SU-DHL-6 (cell line): Measurements from ENCODE around the gene AKTIP.

ENCODE experiments used
- EZH2phosphoT487 ChIP-seq: fragments of 200-600 bp; sonication (generic), shearing (Covaris generic); conservative IDR thresholded peaks from 2 replicates; pipeline ENCODE4 v1.6.1; 2018; ENCODE audit warnings: mild to moderate bottlenecking, antibody characterized with exemption, low read length, moderate library complexity, mixed read lengths
- TF ChIP-seq, protein P1 (sequence below): fragments of 200-600 bp; sonication (generic); IDR thresholded peaks from one replicate; pipeline ENCODE4 v1.5.1; 2017; ENCODE audit warnings: antibody characterized with exemption, mild to moderate bottlenecking, low read length, moderate library complexity; ENCODE audit not compliant: insufficient read depth, poor library complexity, severe bottlenecking

DNA sequence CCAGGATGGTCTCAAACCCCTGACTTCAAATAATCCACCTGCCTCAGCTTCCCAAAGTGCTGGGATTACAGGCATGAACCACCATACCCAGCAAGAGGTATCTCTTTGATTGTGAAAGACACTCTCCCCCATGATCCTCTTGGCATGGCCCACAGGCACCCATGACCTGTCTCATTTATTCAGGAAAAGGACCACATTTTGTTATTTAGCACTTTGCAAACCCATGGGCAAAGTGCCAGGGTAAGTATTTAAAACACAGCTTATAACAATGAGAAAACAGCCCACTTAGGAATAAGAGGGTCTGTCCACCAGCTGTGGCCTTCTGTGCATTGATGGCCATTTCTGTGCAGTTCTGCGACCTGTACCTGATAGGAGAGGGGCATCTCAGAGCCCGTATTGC lies 12.8 kb upstream of the AKTIP start:
- TF ChIP-seq, protein P1, sequence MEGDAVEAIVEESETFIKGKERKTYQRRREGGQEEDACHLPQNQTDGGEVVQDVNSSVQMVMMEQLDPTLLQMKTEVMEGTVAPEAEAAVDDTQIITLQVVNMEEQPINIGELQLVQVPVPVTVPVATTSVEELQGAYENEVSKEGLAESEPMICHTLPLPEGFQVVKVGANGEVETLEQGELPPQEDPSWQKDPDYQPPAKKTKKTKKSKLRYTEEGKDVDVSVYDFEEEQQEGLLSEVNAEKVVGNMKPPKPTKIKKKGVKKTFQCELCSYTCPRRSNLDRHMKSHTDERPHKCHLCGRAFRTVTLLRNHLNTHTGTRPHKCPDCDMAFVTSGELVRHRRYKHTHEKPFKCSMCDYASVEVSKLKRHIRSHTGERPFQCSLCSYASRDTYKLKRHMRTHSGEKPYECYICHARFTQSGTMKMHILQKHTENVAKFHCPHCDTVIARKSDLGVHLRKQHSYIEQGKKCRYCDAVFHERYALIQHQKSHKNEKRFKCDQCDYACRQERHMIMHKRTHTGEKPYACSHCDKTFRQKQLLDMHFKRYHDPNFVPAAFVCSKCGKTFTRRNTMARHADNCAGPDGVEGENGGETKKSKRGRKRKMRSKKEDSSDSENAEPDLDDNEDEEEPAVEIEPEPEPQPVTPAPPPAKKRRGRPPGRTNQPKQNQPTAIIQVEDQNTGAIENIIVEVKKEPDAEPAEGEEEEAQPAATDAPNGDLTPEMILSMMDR: no peak
- TF ChIP-seq EZH2phosphoT487: no peak
